Urinary bladder (tissue), 4 donors: Measurements from ENCODE around the gene THAP8. TPM values are rescaled to one million over a fixed set of nuclear protein-coding genes. Genes with fewer than 3 reads are reported as not detected.

Experiments used
- DNase-seq: peaks from one replicate; pipeline ENCODE4 v3.0.0-alpha.2; 2015; ENCODE audit errors: extremely low spot score
- H3K27ac ChIP-seq: one replicate; pipeline ENCODE4 v1.5.1; 2013; ENCODE audit warnings: low read depth, mild to moderate bottlenecking, moderate library complexity
- H3K36me3 ChIP-seq: one replicate; pipeline ENCODE4 v1.6.1; 2013; ENCODE audit warnings: mild to moderate bottlenecking, moderate library complexity; ENCODE audit not compliant: insufficient read depth
- H3K4me1 ChIP-seq: one replicate; pipeline ENCODE4 v1.6.1; 2013; ENCODE audit warnings: mild to moderate bottlenecking, moderate library complexity; ENCODE audit not compliant: insufficient read depth
- H3K4me3 ChIP-seq: one replicate; pipeline ENCODE4 v1.5.1; 2013; ENCODE audit warnings: low read depth, low read length
- WGBS: extraction: QIAGEN DNeasy Blood & Tissue Kit; methylation state at CpG from one replicate; pipeline ENCODE4 v1.1.7; 2013; 5-methylcytosine and 5-hydroxymethylcytosine counted together
- polyA plus RNA-seq: library from polyadenylated mRNA; stranded (reverse); fragments of 200-250 nt; gene quantifications from one replicate; pipeline ENCODE4 v1.2.3, GENCODE V29; 2013
- total RNA-seq: library from RNA; depleted of rRNA; stranded (reverse); fragments of >200 nt; gene quantifications from one replicate; pipeline ENCODE4 v1.2.3, GENCODE V29; 2014
- donor health status: healthy with polysubstance abuse.
- donor health status: healthy.

THAP8 gene
- total and polyA plus RNA-seq, 2 donors, result 2.1 to 20.1 TPM

- Histone ChIP-seq H3K27ac (no peak overlapping the region), H3K4me1 (peaks cover 2% of the 10 kb centered on the region), H3K36me3 (no peaks in the 10 kb centered on the region), H3K4me3 (no peak overlapping the region)
- 84% methylated on average over 6 of the region's 6 CpGs for WGBS
- no peak for DNase-seq
Observed at GRCh38 chr19:36031308-36031707, 22.8 kb downstream of the THAP8 start.

- Histone ChIP-seq H3K36me3 (no peaks in the 10 kb centered on the region), H3K27ac (no peak overlapping the region), H3K4me1 (peaks cover 2% of the 10 kb centered on the region), H3K4me3 (no peak overlapping the region)
- 81% methylated on average over 8 of the region's 8 CpGs for WGBS
- no peak for DNase-seq
Observed at GRCh38 chr19:36030264-36031148, 23.6 kb downstream of the THAP8 start.

- Histone ChIP-seq H3K27ac (no peak overlapping the region), H3K36me3 (no peaks in the 10 kb centered on the region), H3K4me1 (peaks cover 2% of the 10 kb centered on the region), H3K4me3 (no peak overlapping the region)
- WGBS, result 74% methylated on average over 10 of the region's 10 CpGs
- no peak for DNase-seq
Observed at GRCh38 chr19:36028313-36029041, 25.6 kb downstream of the THAP8 start.

- H3K27ac ChIP-seq, result no peak overlapping the region
- no peaks in the 10 kb centered on the region for H3K36me3 ChIP-seq
- no peak for DNase-seq
- peaks cover under 1% of the 10 kb centered on the region for H3K4me1 ChIP-seq
- H3K4me3 ChIP-seq, result no peak overlapping the region
- WGBS, result 98% methylated on average over 6 of the region's 6 CpGs
Observed at GRCh38 chr19:36027696-36028095, 26.4 kb downstream of the THAP8 start.

GRCh38 chr19:36026091-36026876, 27.8 kb downstream of the THAP8 start:
- H3K36me3 ChIP-seq, result no peaks in the 10 kb centered on the region
- no peaks in the 10 kb centered on the region for H3K4me1 ChIP-seq
- no peak for DNase-seq
- WGBS, result 92% methylated on average over 49 of the region's 49 CpGs
- H3K4me3 ChIP-seq, result no peak overlapping the region
- no peak overlapping the region for H3K27ac ChIP-seq

- Histone ChIP-seq H3K27ac (no peak overlapping the region), H3K4me1 (no peaks in the 10 kb centered on the region), H3K36me3 (no peaks in the 10 kb centered on the region), H3K4me3 (no peak overlapping the region)
- 55% methylated on average over 1 of the region's 1 CpG for WGBS
- DNase-seq, result no peak
Observed at GRCh38 chr19:36025541-36025940, 28.5 kb downstream of the THAP8 start.

GRCh38 chr19:36023432-36023831, 30.7 kb downstream of the THAP8 start:
- no peaks in the 10 kb centered on the region for H3K4me1 ChIP-seq
- H3K27ac ChIP-seq, result no peak overlapping the region
- 94% methylated on average over 5 of the region's 5 CpGs for WGBS
- H3K4me3 ChIP-seq, result no peak overlapping the region
- no peak for DNase-seq
- no peaks in the 10 kb centered on the region for H3K36me3 ChIP-seq

- no peaks in the 10 kb centered on the region for H3K36me3 ChIP-seq
- no peak overlapping the region for H3K27ac ChIP-seq
- H3K4me3 ChIP-seq, result no peak overlapping the region
- H3K4me1 ChIP-seq, result no peaks in the 10 kb centered on the region
- 92% methylated on average over 22 of the region's 22 CpGs for WGBS
- DNase-seq, result no peak
Observed at GRCh38 chr19:36019061-36019670, 34.9 kb downstream of the THAP8 start.

GRCh38 chr19:36014012-36014924, 39.8 kb downstream of the THAP8 start, which contains the start of gene ALKBH6:
Gene ALKBH6, minus strand, starts transcription at chr19:36014213. Its CDS starts 816 bp downstream, at chr19:36013397.
- DNase-seq, result peak; percentile 97
- H3K27ac ChIP-seq, result peak within 1 kb of the TSS; percentile 72
- H3K36me3 ChIP-seq, result no peaks in the 10 kb centered on the region
- H3K4me3 ChIP-seq, result peak within 1 kb of the TSS; percentile 55
- no peaks in the 10 kb centered on the region for H3K4me1 ChIP-seq
- WGBS, result 2% methylated on average over 42 of the region's 42 CpGs

- WGBS, result 27% methylated on average over 15 of the region's 15 CpGs
- H3K4me3 ChIP-seq, result peak overlapping the region; percentile 55
- H3K36me3 ChIP-seq, result no peaks in the 10 kb centered on the region
- no peak for DNase-seq
- no peaks in the 10 kb centered on the region for H3K4me1 ChIP-seq
- peak overlapping the region; percentile 72 for H3K27ac ChIP-seq
Observed at GRCh38 chr19:36013280-36014011, 40.6 kb downstream of the THAP8 start.

GRCh38 chr19:36010402-36010801, 43.7 kb downstream of the THAP8 start:
- WGBS, result 94% methylated on average over 11 of the region's 11 CpGs
- H3K27ac ChIP-seq, result no peak overlapping the region

More at GRCh38 chr19:36010402-36010801, 43.7 kb downstream of the THAP8 start:
- Histone ChIP-seq H3K4me1 (no peaks in the 10 kb centered on the region), H3K36me3 (no peaks in the 10 kb centered on the region), H3K4me3 (no peak overlapping the region)
- no peak for DNase-seq
